ENCODE results near the gene DLG5.

Gene DLG5

DNA sequence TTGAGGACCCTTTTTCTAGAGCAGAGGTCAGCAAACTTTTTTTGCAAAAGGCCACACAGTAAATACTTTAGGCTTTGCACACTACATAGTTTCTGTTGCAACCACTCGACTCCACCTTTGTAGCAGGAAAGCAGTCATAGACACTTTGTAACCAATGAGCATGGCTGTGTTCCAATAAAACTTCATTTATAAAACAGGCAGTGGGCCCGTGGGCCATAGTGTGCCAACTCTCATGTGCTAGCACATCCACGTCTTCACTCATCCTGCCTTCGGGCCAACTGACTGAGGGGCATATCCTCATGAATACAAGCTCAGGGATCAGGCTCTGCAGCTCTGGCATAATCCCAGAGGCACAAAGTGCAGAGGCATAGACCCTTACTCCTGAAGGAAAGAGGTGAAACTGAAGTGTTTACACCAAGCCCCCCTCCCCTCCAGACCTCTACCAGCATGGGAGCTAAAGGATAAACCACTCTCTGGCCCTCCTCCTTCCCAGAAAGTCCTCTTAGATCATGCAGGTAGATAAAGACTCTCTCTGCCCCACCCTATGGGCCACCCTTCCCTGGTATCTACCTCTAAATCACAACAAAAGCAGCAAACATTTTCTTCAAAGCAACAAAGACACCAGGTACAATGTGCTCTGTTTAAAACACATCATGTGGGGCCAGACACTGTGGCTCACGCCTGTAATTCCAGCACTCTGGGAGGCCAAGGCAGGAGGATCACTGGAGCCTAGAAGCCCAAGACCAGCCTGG is 71.0 kb downstream of the DLG5 start:
- no peak overlapping the region for H3K4me3 ChIP-seq
- peak overlapping the region in 6 of 21 experiments; percentile 37 to 74 (median 50) for H3K27ac ChIP-seq

DNA sequence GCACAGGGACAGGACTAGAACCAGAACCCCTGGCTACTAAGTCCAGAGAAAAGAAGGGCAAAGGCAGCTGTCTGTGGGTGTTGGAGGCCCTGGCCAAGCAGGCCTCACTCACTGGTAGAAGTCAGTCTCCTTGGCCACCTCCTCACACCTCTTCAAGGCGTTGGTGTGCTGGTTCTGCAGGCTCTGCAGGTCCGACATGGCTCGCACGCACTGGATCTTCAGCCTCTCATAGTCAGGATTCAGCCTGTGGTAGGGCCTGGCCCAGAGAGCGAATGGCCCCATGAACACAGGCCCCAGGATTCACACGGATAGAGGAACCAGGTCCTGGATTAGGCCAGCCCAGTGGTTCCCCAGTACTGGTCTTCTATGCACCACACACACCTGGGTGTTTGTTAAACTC is 72.4 kb downstream of the DLG5 start:
- no peak overlapping the region for H3K4me3 ChIP-seq
- peak overlapping the region in 12 of 21 experiments; percentile 0 to 74 (median 55) for H3K27ac ChIP-seq

DNA sequence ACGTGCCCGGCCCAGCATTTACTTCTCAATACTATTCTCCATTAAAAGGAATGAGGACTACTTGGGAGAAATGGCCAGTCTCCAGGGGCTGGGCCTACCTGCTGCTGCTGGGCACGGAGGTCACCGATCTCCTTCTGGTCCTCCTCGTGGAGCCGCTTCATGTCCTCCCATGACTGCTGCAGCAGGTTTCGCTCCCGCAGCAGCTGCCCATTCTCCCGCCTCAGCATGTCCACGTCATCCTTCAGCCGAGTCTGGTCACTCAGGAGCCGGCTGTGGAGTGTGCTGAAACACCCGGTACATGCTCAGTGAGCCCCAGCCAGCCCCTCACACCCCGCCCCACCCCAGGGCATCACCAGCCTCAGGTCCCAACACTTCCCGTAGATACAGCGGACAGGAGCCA is 73.3 kb downstream of the DLG5 start:
- H3K4me3 ChIP-seq: no peak overlapping the region
- peak overlapping the region in 8 of 21 experiments; percentile 49 to 74 (median 60) for H3K27ac ChIP-seq

DNA sequence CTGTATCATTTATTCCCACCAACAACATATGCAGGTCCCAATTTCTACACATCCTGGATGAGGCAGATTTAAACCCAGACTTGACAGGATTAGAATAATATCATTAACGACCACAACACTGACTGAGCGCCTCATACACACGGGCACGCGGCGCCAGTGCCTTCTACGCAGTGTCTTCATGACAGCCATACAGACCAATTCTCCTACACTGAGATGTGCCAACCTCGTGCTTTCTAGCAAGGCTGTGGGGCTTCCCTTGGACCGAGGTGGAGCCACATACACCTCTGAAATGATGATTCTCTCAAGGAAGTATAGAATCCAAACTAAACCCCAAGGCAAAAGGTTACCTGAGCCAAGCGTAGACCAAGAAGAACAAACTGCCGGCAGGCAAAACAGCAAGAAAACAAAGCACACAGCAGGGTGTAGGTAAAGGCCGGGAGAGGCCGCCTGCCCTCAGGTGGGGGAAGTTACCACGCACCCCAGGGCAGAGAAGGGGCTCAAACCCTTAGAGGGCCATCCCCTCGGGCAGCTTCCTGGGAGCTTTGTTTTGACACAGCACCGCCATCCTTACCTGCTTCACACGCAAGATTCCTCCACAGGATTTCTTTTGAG is 75.8 kb downstream of the DLG5 start:
- peak overlapping the region in 1 of 21 experiments; percentile 3 for H3K27ac ChIP-seq
- H3K4me3 ChIP-seq: no peak overlapping the region

DNA sequence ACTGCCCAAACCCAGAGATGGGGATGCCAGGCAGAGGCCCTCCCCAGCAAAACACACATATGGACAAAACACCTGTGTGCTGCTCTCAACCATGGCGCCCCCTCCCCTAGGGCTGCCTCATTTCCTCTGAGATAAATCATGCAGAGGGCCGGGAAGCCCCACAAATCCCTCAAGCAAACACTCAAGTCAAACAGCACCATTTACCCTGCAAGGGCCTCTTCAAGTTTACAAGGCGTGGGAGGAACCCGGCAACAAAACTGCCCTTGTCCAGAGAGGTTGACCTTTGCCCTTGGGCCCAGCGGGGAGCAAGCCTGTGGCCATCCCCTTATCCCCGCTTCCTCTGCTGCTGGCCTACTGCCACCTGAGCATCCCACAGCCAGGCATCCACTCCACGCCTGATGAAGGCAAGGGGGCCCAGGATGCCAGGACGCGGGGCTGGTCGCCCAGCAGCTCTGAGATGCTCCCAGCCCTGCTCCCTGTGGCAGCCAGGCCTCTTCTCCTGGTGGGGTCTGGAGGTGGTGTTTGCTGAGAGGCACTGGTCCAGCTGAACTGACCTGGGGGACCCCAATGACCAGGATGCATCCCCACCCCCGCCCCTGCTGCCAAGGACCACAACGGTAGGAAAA is 77.4 kb downstream of the DLG5 start:
- H3K4me3 ChIP-seq: no peak overlapping the region
- no peak overlapping the region for H3K27ac ChIP-seq

DNA sequence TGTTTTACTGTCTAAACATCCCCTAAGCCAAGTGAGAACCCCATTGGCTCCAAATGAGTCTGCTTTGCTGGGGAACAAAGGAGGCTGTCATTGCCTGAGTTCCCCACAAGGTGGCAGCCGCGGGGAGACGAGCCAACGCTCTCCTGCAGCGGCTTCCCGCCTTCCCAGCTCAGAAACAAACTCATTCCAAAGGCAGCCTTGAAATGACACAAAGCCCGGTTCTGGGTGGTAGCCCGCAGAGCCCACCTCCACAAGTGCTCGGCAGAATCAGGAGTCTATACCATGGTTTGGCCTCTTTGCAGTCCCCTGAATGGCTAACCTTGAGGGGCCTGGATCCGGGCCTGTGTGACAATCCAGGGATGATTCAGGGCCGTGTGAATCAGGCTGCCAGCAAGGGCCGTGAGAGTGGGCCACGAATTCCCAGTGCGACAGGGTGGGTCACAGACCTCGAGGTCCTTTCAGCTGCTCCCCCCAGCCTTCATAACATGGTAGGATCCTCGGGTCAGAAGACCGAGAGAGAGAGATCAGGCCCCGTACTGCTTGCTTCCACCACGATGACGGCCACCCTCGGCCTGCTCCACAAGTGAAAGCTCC is 79.7 kb downstream of the DLG5 start:
- no peak overlapping the region for H3K4me3 ChIP-seq
- peak overlapping the region in 12 of 21 experiments; percentile 1 to 78 (median 40) for H3K27ac ChIP-seq

DNA sequence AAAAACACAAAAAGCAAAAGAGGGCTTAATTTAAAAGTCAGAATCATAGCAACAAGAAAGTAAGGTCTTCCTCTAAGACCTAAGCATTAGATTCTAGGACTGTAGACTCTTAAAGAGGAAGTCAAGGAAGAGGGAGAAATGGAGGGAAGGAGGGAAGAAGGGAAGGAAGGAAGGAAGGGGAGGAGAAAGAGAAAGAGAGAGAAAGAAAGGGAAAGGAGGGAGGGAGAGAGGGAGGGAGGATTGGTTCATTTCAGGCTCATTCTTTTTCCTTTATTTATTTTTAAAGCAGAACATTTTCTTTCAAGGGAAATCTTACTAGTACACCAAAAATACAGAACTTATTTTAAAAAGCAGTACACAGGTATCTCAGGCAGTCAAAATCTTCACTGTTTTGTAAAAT is 81.1 kb downstream of the DLG5 start:
- Histone ChIP-seq H3K4me3 (no peak overlapping the region), H3K27ac (peak overlapping the region in 5 of 21 experiments; percentile 2 to 51 (median 20))

DNA sequence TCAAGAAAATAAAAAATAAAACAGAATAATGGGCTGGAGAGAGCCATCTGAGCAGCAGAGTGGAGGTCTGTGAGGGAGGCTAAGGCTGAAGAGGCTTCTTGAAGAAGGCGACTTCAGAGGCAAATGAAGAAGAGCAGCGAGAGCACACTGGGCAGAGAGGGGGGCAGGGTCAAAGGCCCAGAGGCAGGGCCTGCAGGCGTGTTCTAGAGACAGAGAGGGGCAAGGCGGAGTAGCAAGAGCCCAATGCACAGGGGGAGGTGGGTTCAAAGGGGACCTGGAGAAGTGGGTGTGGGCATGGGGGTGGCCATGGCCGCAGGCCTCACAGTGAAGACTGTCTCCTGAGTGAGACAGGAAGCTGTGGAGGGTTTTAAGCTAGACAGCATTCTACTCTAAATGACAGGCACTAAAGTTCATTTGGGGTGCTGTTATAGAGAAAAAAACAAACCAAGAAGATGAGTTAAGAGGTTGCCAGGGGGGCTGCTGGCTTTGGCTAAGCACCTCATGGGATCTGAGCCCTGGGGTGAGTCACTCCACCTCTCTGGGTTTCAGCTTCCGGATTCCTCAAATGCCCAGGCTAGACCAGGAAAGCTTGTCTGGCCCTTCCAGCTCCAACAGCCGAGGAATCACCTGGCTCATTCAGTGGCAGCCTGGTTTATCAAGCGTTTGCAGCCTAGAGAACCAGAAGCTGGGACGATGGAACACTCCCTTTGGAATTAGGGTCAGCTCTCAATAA is 81.7 kb downstream of the DLG5 start:
- H3K27ac ChIP-seq: peak overlapping the region in 6 of 21 experiments; percentile 2 to 51 (median 24)
- no peak overlapping the region for H3K4me3 ChIP-seq

DNA sequence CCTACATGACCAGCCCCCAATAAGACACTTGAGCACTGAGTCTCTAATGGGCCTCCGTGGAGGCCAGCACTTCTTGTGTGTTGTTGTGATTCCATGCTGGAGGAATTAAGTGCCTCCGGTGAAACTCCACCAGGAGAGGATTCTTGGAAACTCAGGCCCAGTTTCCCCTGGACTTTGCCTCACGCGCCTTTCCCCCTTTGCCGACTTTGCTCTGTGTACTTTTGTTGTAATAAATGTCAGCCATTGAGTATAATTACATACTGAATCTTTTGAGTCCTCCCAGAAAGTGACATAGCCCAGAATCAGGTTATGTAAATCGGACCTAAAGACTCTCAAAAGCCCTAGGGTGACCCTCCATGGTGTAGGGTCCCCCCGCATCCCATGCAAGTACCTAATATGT is 82.4 kb downstream of the DLG5 start:
- H3K4me3 ChIP-seq: no peak overlapping the region
- H3K27ac ChIP-seq: no peak overlapping the region

DNA sequence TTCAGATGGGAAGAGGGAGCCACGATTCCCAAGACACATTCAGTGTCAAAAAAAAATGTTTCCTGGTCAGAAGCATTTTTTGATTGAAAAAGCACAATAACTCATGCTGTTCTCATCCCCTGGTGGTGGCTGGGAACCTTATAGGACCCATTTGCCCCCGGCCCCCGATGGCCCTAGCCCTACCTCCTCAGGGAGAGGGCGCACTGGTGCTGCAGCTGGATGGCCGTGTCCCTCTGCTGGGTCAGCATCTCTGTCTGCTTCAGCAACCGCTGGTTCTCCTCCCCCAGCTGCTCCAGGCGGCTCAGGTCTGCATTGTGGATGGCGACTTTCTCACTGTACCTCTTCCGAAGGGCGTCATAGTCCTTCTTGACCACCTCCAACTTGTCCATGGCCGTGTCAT is 83.3 kb downstream of the DLG5 start:
- H3K27ac ChIP-seq: no peak overlapping the region

DNA sequence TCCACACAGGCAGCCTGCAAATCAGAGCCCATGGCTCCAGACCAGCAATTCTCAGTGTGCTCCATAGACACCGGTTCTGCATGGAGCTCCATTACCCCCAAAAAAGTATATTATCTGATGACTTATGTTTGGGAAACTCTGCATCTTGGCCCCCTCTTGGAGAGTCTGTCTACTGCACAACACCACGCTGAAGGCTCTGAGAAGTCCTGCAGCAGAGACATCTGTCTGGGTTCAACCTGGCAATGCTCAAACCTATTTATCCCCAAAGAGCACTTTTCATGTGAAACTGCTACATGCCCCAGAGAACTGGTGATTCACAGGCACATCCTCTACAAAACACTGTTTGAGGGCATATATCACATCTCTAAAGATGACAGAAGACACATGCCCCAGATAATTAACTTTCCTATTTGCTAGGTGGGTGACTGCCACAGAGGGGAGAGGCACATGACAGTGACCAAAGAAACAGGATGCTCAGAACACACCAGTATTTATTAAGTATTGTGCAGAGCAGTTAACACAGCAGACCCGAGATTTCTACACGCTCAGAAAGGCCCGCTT is 83.8 kb downstream of the DLG5 start:
- Histone ChIP-seq H3K4me3 (no peak overlapping the region), H3K27ac (no peak overlapping the region)

More for the DNA sequence above, 83.3 kb downstream of the DLG5 start:
- no peak overlapping the region for H3K4me3 ChIP-seq

DNA sequence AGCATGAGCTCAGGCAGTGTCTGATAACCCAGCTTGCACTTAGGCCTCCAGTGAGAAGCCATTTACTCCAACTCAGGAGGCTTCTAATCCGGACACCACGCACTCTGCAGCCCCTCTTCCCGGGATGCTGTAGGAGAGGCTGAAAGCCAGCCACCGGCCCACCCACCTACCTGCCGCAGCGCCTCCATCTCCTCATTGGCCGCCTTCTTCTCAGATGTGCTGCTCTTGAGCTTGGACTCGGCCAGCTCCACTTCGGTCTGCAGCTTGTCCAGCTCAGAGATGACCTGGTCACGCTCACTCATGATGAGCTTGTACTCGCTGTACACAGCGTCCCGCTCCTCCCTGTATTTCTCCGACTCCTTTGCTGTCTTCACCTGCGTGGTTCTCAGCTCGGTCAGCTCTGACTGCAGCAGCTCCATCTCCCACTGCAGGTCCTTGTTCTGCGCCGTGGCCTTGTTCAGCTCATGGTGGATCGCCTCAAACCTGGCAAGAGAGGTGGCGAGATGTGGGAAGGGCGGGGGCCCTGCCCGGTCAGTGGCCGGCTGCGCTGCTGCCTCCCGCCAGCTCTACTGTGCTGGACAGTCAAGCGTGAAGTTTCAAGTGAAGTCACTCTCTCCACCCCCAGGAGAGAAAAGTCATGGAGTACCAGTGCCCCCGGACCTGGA is 84.7 kb downstream of the DLG5 start:
- Histone ChIP-seq H3K27ac (no peak overlapping the region), H3K4me3 (no peak overlapping the region)

DNA sequence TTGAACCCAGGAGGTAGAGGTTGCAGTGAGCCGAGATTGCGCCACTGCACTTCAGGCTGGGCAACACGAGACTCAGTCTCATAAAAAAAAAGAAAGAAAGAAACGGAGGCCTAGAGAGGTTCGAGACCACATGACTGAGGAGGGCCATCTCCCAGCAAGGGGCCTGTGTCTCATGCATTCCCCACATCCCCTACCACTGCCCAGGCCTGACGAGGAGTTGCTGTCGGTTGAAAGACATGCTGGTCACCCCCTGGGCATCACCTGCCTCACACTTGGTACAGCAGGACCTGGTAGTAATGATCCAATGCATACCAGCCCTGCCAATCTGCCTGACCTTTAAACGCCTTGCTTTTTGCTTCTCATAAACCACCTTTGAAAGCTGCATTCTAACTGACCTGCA is 85.9 kb downstream of the DLG5 start:
- Histone ChIP-seq H3K4me3 (no peak overlapping the region), H3K27ac (no peak overlapping the region)

DNA sequence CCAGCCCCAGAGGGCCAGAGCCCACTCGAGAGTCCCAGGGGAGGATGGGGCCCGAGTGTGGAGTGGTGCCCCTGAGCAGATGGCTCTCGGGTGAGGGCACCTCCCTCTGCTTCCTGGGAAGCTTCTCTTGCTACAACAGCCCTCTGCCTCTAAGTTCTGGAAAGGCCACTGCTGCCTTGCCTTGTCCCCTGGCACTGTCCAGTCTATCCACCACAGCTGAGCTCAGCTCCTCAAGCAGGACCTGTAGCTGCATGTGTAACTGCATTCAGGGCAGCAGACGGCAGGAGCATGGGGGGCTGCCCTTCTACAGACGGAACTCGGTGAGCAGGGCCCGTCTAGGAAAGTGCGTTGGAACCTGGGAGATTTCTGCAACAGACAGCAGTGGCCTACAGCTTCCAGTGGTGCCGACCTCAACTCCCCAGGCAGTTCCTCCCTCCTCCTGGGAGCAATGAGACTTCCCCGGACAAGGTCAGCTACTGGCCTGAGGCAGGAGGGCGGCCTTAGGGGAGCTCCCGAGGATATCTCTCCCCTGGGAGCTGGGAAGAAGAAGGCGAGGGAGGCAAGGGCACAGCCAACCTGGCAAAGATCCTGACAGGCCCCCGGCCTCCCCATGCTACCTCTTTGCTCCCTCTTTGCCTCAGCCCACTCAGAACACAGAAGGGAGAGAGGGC is 88.5 kb downstream of the DLG5 start:
- Histone ChIP-seq H3K27ac (peak overlapping the region in 4 of 21 experiments; percentile 7 to 57 (median 16)), H3K4me3 (no peak overlapping the region)

DNA sequence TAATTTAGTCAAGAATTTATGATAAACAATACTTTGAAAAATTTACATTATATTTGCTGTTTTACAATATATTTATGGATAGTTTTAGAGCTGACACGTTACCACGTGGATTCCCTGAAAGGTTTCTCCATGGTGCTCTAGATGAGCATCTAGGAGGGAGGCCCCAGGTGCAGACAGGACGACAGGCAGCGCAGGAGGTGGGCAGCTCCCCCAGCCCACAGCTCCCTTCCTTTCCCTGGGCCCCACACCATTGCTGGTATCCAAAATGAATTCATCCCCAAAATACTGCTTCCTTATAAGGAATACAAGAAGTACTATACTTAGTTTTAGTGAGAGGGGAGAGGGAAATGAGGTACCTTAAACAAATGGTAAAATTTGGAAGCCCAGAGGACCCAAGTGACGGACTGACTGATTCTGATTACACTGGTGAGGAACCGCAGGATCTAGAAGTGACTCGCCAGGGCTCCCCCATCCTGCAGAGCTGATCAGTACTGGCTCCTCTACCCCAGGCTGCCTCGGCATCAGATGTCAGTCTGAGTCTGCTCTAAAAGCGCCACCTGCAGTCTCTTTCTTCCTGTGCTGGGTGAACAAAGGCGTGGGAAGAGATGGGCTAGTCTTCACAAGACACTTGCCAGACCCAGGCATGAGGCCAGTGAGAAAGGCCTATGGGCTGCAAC is 89.2 kb downstream of the DLG5 start:
- H3K4me3 ChIP-seq: no peak overlapping the region
- peak overlapping the region in 4 of 21 experiments; percentile 7 to 57 (median 16) for H3K27ac ChIP-seq

DNA sequence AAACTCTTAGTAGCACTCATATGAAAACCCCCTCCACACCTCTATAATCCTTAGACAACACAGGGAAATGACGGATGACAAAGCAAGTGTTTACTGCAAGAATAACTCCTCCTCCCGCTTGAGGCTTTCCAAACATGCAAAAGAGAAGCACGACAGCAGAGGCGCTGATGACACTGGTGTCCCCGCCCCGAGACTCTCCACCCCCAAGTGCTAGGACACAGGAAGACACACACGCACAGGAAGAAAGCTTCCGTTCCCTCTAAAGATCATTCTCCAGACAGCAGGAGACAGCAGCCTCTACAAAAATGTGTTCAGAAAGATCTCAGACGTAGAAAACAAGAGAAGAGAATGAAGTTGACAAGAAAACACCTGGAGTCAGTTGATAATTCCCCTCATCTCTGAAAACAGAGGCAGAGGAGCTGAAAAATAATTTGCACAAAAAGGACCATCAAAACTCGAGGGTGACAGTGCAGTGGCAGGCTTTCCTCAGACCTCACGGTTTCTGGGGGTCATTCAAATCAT is 90.2 kb downstream of the DLG5 start:
- Histone ChIP-seq H3K27ac (peak overlapping the region in 17 of 21 experiments; percentile 19 to 75 (median 58)), H3K4me3 (no peak overlapping the region)

DNA sequence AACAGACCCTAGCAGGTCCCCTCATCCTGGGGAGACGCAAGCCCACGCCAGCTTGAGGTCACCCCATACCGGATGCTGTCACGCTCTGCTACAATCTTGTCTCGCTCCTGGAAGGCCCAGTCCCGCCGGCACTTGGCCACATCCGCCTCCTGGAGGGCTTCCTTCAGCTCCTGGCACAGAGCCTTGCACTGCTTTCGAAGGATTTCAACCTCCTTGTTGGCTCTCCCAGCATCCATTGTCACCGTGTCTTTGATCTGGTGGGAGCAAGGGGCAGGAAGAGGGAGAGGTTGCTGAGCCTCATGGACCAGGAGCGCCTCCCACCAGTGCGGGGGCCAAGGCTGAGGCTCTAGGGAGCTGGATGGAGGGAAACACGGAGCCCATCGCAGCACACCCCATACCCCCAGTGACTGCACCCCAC is 90.9 kb downstream of the DLG5 start:
- no peak overlapping the region for H3K4me3 ChIP-seq
- H3K27ac ChIP-seq: peak overlapping the region in 11 of 21 experiments; percentile 28 to 75 (median 51)

Measured in skin epidermis (tissue), 12 donors.